A673 (cell line): ENCODE data around the gene FAM120B. TPM values are rescaled to one million over a fixed set of nuclear protein-coding genes. Genes with fewer than 3 reads are reported as not detected.

Experiments used
- BruUV-seq: library from RNA; stranded (reverse); fragments of 400-500 nt; replicated peaks from 2 replicates; lab custom pipeline; 2021; lab: Mats Ljungman, UMichigan
- CTCF ChIA-PET: fragments of 300-600 bp; sonication (Branson Sonifier 250); formaldehyde crosslinking; loops from one replicate; lab custom pipeline; 2022; ENCODE audit warnings: antibody characterized with exemption; lab: Charles Lee
- POLR2A ChIA-PET: fragments of 300-600 bp; sonication (Branson Sonifier 250); formaldehyde crosslinking; loops from one replicate; lab custom pipeline; 2022; ENCODE audit warnings: antibody characterized with exemption; ENCODE audit not compliant: low non-redundant PET; lab: Charles Lee
- DNase-seq: peaks from one replicate; pipeline ENCODE4 v3.0.0-alpha.2; 2015; ENCODE audit warnings: low spot score
- H3K27ac ChIP-seq: fragments of 200-600 bp; sonication (generic); 2 replicates; pipeline ENCODE4 v1.5.1; 2016; ENCODE audit warnings: mixed run types, low read depth, mild to moderate bottlenecking, mixed read lengths, antibody characterized with exemption, low read length; ENCODE audit not compliant: poor library complexity, severe bottlenecking
- H3K27me3 ChIP-seq: fragments of 200-600 bp; sonication (generic); replicated peaks from 2 replicates; pipeline ENCODE4 v1.6.1; 2017; ENCODE audit warnings: mixed run types, low read depth, mild to moderate bottlenecking, mixed read lengths, antibody characterized with exemption, low read length; ENCODE audit not compliant: insufficient read depth, poor library complexity
- H3K36me3 ChIP-seq: fragments of 200-600 bp; sonication (generic); 2 replicates; pipeline ENCODE4 v1.6.1; 2016; ENCODE audit warnings: mixed run types, mild to moderate bottlenecking, mixed read lengths, antibody characterized with exemption, low read length; ENCODE audit not compliant: insufficient read depth, poor library complexity, severe bottlenecking
- H3K4me1 ChIP-seq: fragments of 200-600 bp; sonication (generic); 2 replicates; pipeline ENCODE4 v1.6.1; 2017; ENCODE audit warnings: mixed run types, mild to moderate bottlenecking, mixed read lengths, antibody characterized with exemption, low read length; ENCODE audit not compliant: insufficient read depth, poor library complexity, severe bottlenecking
- H3K4me3 ChIP-seq: fragments of 200-600 bp; sonication (generic); 2 replicates; pipeline ENCODE4 v1.5.1; 2016; ENCODE audit warnings: low read depth, mixed run types, mild to moderate bottlenecking, mixed read lengths, low read length; ENCODE audit not compliant: poor library complexity, severe bottlenecking
- H3K9me3 ChIP-seq: fragments of 200-600 bp; sonication (generic); 2 replicates; pipeline ENCODE4 v1.6.1; 2016; ENCODE audit warnings: mixed run types, low read depth, mild to moderate bottlenecking, mixed read lengths, antibody characterized with exemption, low read length; ENCODE audit not compliant: poor library complexity, severe bottlenecking
- EZH2 ChIP-seq: fragments of 200-600 bp; sonication (generic); IDR thresholded peaks from 2 replicates; pipeline ENCODE4 v1.6.1; 2017; ENCODE audit warnings: borderline replicate concordance, low read depth, mild to moderate bottlenecking, mixed read lengths, antibody characterized with exemption, low read length; ENCODE audit not compliant: poor library complexity, severe bottlenecking
- intact Hi-C: fragments of 100-400 bp; cut with micrococcal nuclease; formaldehyde crosslinking; loops from one replicate; pipeline ENCODE4 v1.10.0; 2022; ENCODE audit not compliant: unreplicated experiment
- total RNA-seq: library from RNA; stranded (reverse); gene quantifications from 2 replicates; pipeline ENCODE4 v1.2.3, GENCODE V29; 2021
- TF ChIP-seq, protein P1 (sequence below): fragments of 300-800, 200-600 bp; sonication (generic); conservative IDR thresholded peaks from 2 replicates; pipeline ENCODE4 v1.5.1; 2017; ENCODE audit warnings: low read depth, mild to moderate bottlenecking, antibody characterized with exemption, low read length, moderate library complexity, mixed read lengths

Gene FAM120B
- total RNA-seq, 1 experiment from 2014 or later = 31.6 TPM

DNA sequence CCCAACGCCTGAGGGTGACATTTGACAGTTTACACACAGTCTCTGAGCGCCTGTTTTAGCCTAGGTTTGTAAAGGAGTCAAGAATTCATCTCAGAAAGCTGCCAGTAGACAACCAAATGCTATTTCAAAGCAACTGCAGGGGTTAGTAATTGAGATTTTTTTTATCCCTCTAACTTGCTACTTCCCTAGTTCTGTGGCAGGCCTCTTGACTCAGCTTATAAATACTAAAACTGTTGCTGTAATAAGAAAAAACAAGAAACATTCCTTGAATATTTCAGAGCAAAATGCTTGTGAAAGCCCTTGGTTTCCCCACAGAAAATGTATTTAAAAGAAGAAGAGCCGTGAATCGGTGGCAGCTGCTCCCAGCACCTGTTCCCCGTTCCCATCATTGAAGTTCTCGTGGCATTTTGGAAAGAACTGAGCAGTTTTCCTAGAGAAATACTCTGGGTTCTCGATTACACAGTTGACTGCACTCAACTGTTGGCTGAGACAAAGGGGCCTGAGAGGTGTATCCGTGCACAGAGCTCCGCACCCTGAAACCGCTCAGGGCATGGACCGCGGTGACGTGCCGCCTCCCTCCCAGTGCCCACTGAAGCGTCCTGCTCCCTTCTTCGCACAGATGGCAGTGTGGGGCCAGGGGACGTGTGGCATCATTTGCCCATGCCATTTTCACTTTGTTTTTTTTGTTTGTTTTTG lies 36.6 kb upstream of the FAM120B start:
- no peak for DNase-seq
- BruUV-seq = no TSS peak
- intact Hi-C loops = no loop called here
- no peak overlapping the region for H3K4me3 ChIP-seq
- no peaks in the 10 kb centered on the region for H3K4me1 ChIP-seq
- H3K9me3 ChIP-seq = no peaks in the 10 kb centered on the region
- no peaks in the 10 kb centered on the region for H3K36me3 ChIP-seq
- no peak overlapping the region for H3K27ac ChIP-seq
- TF ChIP-seq EZH2 = no peak
- TF ChIP-seq, protein P1, sequence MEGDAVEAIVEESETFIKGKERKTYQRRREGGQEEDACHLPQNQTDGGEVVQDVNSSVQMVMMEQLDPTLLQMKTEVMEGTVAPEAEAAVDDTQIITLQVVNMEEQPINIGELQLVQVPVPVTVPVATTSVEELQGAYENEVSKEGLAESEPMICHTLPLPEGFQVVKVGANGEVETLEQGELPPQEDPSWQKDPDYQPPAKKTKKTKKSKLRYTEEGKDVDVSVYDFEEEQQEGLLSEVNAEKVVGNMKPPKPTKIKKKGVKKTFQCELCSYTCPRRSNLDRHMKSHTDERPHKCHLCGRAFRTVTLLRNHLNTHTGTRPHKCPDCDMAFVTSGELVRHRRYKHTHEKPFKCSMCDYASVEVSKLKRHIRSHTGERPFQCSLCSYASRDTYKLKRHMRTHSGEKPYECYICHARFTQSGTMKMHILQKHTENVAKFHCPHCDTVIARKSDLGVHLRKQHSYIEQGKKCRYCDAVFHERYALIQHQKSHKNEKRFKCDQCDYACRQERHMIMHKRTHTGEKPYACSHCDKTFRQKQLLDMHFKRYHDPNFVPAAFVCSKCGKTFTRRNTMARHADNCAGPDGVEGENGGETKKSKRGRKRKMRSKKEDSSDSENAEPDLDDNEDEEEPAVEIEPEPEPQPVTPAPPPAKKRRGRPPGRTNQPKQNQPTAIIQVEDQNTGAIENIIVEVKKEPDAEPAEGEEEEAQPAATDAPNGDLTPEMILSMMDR = no peak
- CTCF ChIA-PET = no interaction called here
- no peaks in the 10 kb centered on the region for H3K27me3 ChIP-seq
- POLR2A ChIA-PET = no interaction called here

DNA sequence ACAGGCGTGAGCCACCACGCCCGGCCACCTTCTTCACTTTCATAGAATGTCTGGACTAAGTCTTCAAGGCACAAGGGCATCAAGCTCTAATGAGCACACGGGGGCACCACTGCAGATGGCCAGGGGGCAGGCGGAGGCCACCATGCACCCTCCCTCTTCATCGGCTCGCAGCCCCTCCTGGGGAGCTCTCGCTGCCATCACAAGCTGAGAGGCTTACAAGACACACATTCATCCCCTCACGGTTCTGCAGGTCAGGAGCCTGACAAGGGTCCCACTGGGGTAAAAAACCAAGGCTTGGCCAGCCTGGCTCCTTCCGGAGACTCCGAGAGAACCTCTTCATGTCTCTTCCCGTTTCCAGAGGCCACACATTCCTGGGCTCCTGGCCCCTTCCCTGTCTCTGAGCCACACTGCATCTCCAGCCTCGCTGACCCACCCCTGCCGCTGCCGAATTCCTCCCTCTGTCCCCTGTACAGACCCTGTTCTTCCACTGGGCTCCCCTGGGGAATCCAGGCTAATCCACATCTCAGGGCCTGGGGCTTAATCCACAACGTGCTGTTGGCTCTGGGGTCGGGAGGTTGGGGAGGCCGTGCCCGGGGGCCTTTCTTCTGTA lies 35.5 kb upstream of the FAM120B start:
- TF ChIP-seq, protein P1 = no peak
- no peak for TF ChIP-seq EZH2
- intact Hi-C loops = no loop called here
- H3K4me3 ChIP-seq = no peak overlapping the region
- no peaks in the 10 kb centered on the region for H3K27me3 ChIP-seq
- H3K36me3 ChIP-seq = no peaks in the 10 kb centered on the region
- no peaks in the 10 kb centered on the region for H3K4me1 ChIP-seq
- DNase-seq = no peak
- no peaks in the 10 kb centered on the region for H3K9me3 ChIP-seq
- BruUV-seq = no TSS peak
- ChIA-PET POLR2A (no interaction called here), CTCF (interaction anchor here (0.6 kb wide), 1 partner anchor 23 kb away, joined by 4 read pairs; no protein-coding TSS in a partner anchor)
- no peak overlapping the region for H3K27ac ChIP-seq

DNA sequence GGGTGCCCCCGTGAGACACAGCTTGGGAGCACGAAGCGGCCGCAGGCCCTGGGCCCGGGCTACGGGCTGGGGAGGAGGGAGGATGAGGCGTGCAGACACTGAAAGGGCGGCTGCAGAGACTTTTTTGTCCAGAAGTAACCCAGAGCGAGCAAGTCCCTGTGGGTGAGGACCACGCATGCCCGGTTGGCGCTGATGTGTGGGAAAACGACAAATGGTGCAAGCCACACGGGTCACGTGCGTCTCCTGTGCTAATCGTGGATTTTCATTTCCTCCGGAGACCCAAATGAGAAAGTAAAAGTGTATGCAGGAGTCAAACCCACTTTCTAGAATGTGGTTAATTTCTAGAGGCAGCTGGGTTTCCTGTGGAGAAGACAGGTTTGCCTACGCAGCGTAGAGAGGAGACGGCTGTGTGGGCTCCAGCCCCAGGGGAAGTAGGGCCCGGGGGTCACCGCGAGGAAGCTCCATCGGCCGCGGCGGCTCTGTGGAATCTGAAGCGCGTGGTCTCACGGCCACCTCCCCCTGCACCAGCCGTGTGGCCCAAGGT lies 34.7 kb upstream of the FAM120B start:
- Histone ChIP-seq H3K27ac (no peak overlapping the region), H3K27me3 (no peaks in the 10 kb centered on the region), H3K36me3 (no peaks in the 10 kb centered on the region), H3K9me3 (no peaks in the 10 kb centered on the region), H3K4me1 (no peaks in the 10 kb centered on the region), H3K4me3 (no peak overlapping the region)
- BruUV-seq = no TSS peak
- DNase-seq = no peak
- ChIA-PET CTCF (no interaction called here), POLR2A (no interaction called here)
- intact Hi-C loops = no loop called here
- TF ChIP-seq, protein P1 = no peak
- no peak for TF ChIP-seq EZH2
